DOHH2 (cell line): ENCODE data around the gene CASP9.
"Not testable (repeated sequence)": the region's sequence is repeated elsewhere in the genome, so short reads cannot be mapped to it uniquely, and the experiment has no call there.

Experiments used
- H3F3A ChIP-seq: fragments of 200-600 bp; sonication (generic), shearing (Covaris generic); 2 replicates; pipeline ENCODE4 v1.6.0; 2016; ENCODE audit warnings: antibody characterized with exemption, mild to moderate bottlenecking; ENCODE audit not compliant: control insufficient read depth, insufficient read depth
- H3K27ac ChIP-seq: fragments of 200-600 bp; sonication (generic); 2 replicates; pipeline ENCODE4 v1.5.1; 2014; ENCODE audit warnings: low read depth, mild to moderate bottlenecking, low read length, moderate library complexity
- H3K27me3 ChIP-seq: fragments of 200-600 bp; sonication (generic); 2 replicates; pipeline ENCODE4 v1.6.1; 2014; ENCODE audit warnings: mild to moderate bottlenecking, low read length, mixed read lengths; ENCODE audit not compliant: control insufficient read depth
- H3K36me3 ChIP-seq: fragments of 200-600 bp; sonication (generic); 2 replicates; pipeline ENCODE4 v1.6.1; 2014; ENCODE audit warnings: mild to moderate bottlenecking, low read length, moderate library complexity, mixed read lengths; ENCODE audit not compliant: control insufficient read depth
- H3K4me1 ChIP-seq: fragments of 200-600 bp; sonication (generic); 2 replicates; pipeline ENCODE4 v1.6.1; 2014; ENCODE audit warnings: mild to moderate bottlenecking, low read length, mixed read lengths; ENCODE audit not compliant: control insufficient read depth
- H3K4me2 ChIP-seq: fragments of 200-600 bp; sonication (generic); 2 replicates; pipeline ENCODE4 v1.6.0; 2014; ENCODE audit warnings: mild to moderate bottlenecking, low read length, moderate library complexity
- H3K4me3 ChIP-seq: fragments of 200-600 bp; sonication (generic); 2 replicates; pipeline ENCODE4 v1.5.1; 2014; ENCODE audit warnings: mild to moderate bottlenecking, low read length, mixed read lengths
- H3K79me2 ChIP-seq: fragments of 200-600 bp; sonication (generic); 2 replicates; pipeline ENCODE4 v1.6.1; 2014; ENCODE audit warnings: mild to moderate bottlenecking, low read length, mixed read lengths; ENCODE audit not compliant: control insufficient read depth
- H3K9me2 ChIP-seq: fragments of 200-600 bp; sonication (generic); replicated peaks from 2 replicates; pipeline ENCODE4 v1.6.1; 2014; ENCODE audit warnings: mild to moderate bottlenecking, low read length, mixed read lengths; ENCODE audit not compliant: control insufficient read depth
- H3K9me3 ChIP-seq: fragments of 200-600 bp; sonication (generic); 2 replicates; pipeline ENCODE4 v1.6.1; 2014; ENCODE audit warnings: antibody characterized with exemption, low read length, mixed read lengths; ENCODE audit not compliant: control insufficient read depth, insufficient read depth
- H4K20me1 ChIP-seq: fragments of 200-600 bp; sonication (generic); 2 replicates; pipeline ENCODE4 v1.6.0; 2014; ENCODE audit warnings: low read depth, mild to moderate bottlenecking, antibody characterized with exemption, low read length, moderate library complexity; ENCODE audit not compliant: control insufficient read depth, insufficient read depth
- EZH2phosphoT487 ChIP-seq: fragments of 200-600 bp; sonication (generic); IDR thresholded peaks from 2 replicates; pipeline ENCODE4 v1.6.1; 2017; ENCODE audit warnings: borderline replicate concordance, mild to moderate bottlenecking, antibody characterized with exemption, low read length, moderate library complexity, mixed read lengths
- TF ChIP-seq, protein P1 (sequence below): fragments of 200-600 bp; sonication (generic); IDR thresholded peaks from one replicate; pipeline ENCODE4 v1.5.1; 2014; ENCODE audit warnings: antibody characterized with exemption, mild to moderate bottlenecking, low read depth, low read length; ENCODE audit not compliant: poor library complexity, severe bottlenecking

The CASP9 gene

DNA sequence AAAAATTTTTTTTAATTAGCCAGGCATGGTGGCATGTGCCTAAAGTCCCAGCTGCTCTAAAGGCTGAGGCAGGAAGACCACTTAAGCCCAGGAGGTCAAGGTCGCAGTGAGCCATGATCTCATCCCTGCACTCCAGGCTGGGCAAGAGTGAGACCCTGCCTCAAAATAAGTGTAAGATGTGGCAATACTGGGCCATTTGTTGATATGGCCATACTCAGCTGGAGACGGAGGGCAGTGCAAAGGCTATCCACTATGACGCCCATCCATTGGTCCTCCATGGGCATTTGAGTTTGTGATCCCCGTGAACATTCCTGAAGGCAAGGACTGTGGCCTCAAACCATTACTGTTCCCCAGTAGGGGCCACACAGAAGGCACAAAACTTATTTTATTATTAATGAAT, 1.5 kb downstream of the CASP9 start:
- H3K4me2 ChIP-seq: no peak overlapping the region
- no peaks in the 10 kb centered on the region for H3K9me2 ChIP-seq
- peaks cover 7% of the 10 kb centered on the region; the same call in 1 of the 2 replicates for H3F3A ChIP-seq
- peaks cover 24% of the 10 kb centered on the region for H3K4me1 ChIP-seq
- no peak overlapping the region for H3K27ac ChIP-seq
- no peaks in the 10 kb centered on the region for H4K20me1 ChIP-seq
- no peak for TF ChIP-seq EZH2phosphoT487
- TF ChIP-seq, protein P1, sequence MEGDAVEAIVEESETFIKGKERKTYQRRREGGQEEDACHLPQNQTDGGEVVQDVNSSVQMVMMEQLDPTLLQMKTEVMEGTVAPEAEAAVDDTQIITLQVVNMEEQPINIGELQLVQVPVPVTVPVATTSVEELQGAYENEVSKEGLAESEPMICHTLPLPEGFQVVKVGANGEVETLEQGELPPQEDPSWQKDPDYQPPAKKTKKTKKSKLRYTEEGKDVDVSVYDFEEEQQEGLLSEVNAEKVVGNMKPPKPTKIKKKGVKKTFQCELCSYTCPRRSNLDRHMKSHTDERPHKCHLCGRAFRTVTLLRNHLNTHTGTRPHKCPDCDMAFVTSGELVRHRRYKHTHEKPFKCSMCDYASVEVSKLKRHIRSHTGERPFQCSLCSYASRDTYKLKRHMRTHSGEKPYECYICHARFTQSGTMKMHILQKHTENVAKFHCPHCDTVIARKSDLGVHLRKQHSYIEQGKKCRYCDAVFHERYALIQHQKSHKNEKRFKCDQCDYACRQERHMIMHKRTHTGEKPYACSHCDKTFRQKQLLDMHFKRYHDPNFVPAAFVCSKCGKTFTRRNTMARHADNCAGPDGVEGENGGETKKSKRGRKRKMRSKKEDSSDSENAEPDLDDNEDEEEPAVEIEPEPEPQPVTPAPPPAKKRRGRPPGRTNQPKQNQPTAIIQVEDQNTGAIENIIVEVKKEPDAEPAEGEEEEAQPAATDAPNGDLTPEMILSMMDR: no peak
- peaks cover 14% of the 10 kb centered on the region for H3K79me2 ChIP-seq
- H3K4me3 ChIP-seq: no peak overlapping the region
- H3K27me3 ChIP-seq: no peaks in the 10 kb centered on the region
- no peaks in the 10 kb centered on the region for H3K36me3 ChIP-seq
- H3K9me3 ChIP-seq: no peaks in the 10 kb centered on the region

DNA sequence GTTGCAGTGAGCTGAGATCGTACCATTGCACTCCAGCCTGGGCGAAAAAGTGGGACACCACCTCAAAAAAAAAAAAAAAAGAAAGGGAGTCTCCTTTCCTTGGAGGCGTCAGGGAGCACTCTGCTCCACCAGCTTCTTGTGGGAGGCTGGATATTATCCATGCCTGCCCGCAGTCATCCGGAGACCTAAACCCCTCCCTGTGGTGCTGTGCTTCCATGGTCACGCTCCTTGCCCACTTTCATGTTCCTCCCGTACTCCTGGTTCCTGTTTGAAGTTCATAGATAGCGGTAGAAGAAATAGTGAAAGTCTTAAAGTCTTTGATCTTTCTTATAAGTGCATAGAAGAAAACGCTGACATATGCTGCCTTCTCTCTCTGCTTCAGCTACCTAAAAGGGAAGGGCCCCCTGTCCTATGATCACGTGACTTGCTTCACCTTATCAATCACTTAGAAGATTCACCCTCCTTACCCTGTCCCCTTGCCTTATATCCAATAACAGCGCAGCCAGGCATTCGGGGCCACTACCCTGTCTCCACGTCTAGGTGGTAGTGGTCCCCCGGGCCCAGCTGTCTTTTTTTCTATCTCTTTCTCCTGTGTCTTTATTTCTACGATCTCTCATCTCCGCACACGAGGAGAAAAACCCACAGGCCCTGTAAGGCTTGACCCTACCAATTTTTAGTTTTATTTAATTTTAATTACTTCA, 2.7 kb downstream of the CASP9 start:
- H3K4me2 ChIP-seq, H3K36me3 ChIP-seq, H3K4me3 ChIP-seq, H3F3A ChIP-seq, H3K27me3 ChIP-seq, H3K9me3 ChIP-seq, H3K27ac ChIP-seq, H3K9me2 ChIP-seq, H3K79me2 ChIP-seq, H4K20me1 ChIP-seq: not testable (repeated sequence)
- H3K4me1 ChIP-seq: peaks cover 20% of the 10 kb centered on the region

DNA sequence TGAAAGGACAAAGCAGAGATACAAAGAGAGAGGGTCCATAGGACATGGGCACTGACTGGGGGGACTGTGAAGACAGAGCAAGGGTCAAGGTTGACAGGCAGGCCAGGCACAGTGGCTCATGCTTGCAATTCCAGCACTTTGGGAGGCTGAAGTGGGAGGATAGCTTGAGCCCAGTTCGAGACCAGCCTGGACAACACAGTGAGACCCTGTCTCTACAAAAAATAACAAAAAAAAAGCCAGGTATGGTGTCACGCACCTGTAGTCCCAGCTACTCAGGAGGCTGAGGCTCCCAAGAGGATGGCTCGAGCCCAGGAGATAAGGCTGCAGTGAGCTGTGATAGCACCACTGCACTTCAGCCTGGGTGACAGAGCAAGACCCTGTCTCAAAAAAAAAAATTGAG, 4.4 kb downstream of the CASP9 start:
- no peaks in the 10 kb centered on the region for H3K9me3 ChIP-seq
- peaks cover 7% of the 10 kb centered on the region for H3K79me2 ChIP-seq
- H3K27ac ChIP-seq: no peak overlapping the region
- no peaks in the 10 kb centered on the region for H3K27me3 ChIP-seq
- H3K9me2 ChIP-seq: no peaks in the 10 kb centered on the region
- H3F3A ChIP-seq: peaks cover 4% of the 10 kb centered on the region; the same call in 1 of the 2 replicates
- H3K4me1 ChIP-seq: peaks cover 18% of the 10 kb centered on the region
- no peak overlapping the region for H3K4me3 ChIP-seq
- peaks cover 4% of the 10 kb centered on the region for H3K36me3 ChIP-seq
- H3K4me2 ChIP-seq: no peak overlapping the region
- TF ChIP-seq, protein P1: no peak
- no peak for TF ChIP-seq EZH2phosphoT487
- H4K20me1 ChIP-seq: no peaks in the 10 kb centered on the region

DNA sequence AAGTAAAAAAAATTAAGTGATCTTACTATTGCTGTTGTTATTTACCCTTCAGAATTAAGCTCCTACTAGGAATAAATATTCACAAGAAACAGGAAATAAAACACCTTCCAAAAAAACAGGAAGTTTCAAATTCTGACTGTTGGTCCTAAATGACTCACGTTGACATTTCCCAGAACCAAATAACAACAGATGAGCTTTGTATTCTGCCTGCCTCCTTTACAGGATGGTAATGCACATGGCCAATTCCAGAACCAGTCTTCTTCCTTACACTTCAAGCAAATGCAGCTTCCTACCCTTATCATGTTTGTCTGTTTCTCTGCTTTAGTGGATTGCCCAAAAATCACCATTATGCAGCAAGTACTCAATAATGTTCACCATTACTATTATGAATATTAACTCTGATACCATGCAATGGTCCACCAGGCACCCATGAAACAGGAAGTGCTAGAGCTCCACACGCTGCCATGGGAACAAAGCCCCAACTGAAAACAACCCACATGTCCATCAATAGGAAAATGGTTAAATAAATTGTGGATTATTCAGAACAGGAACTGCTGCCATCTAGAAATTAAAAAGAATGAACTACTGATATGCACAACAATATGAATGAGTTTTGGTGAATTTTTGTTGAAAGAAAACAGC, 8.9 kb downstream of the CASP9 start:
- H3K9me3 ChIP-seq: no peaks in the 10 kb centered on the region
- peak overlapping the region; percentile 20; the same call in 1 of the 2 replicates for H3K27ac ChIP-seq
- peaks cover 9% of the 10 kb centered on the region for H3K4me1 ChIP-seq
- no peak for TF ChIP-seq EZH2phosphoT487
- TF ChIP-seq, protein P1: no peak
- peaks cover 4% of the 10 kb centered on the region for H3K36me3 ChIP-seq
- H3K79me2 ChIP-seq: no peaks in the 10 kb centered on the region
- H3K27me3 ChIP-seq: no peaks in the 10 kb centered on the region
- H3K4me3 ChIP-seq: peak overlapping the region; percentile 3; the same call in 1 of the 2 replicates
- no peaks in the 10 kb centered on the region for H4K20me1 ChIP-seq
- no peaks in the 10 kb centered on the region for H3F3A ChIP-seq
- H3K4me2 ChIP-seq: peak overlapping the region; percentile 40
- no peaks in the 10 kb centered on the region for H3K9me2 ChIP-seq

DNA sequence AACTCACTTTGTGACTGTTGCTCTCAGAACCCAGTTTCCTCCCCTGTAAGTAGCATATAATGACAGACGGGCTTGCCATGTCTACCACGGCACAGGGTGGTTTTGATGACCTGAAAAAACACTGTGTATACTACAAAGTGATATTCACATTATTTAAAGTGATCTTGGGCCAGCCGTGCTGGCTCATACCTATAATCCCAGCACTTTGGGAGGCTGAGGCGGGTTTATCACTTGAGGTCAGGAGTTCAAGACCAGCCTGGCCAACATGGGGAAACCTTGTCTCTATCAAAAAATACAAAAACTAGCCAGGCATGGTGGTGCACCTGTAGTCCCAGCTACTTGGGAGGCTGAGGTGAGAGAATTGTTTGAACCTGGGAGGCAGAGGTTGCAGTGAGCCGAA, 9.5 kb downstream of the CASP9 start:
- H3K4me2 ChIP-seq, H3K27ac ChIP-seq, H3K4me3 ChIP-seq, H3K4me1 ChIP-seq, H3K9me3 ChIP-seq, H4K20me1 ChIP-seq, H3F3A ChIP-seq, H3K9me2 ChIP-seq, H3K79me2 ChIP-seq, H3K36me3 ChIP-seq, H3K27me3 ChIP-seq: not testable (repeated sequence)
